HL-60 (cell line): ENCODE measurements around the gene COL4A2.

ENCODE experiments used
- DNase-seq, 2 experiments: peaks; one replicate each; pipeline ENCODE4 v3.0.0-alpha.2; 2010 to 2020; ENCODE audit warnings: low read depth in 1 of 2, low spot score in 1 of 2
- H3K27ac ChIP-seq: fragments of 250-450 bp; sonication (Bioruptor Pico); replicated peaks from 2 replicates; pipeline ENCODE4 v1.5.1; 2020; ENCODE audit warnings: mild to moderate bottlenecking, moderate library complexity
- H3K27me3 ChIP-seq: fragments of 250-450 bp; sonication (Bioruptor Pico); 2 replicates; pipeline ENCODE4 v1.5.1; 2021; ENCODE audit warnings: mild to moderate bottlenecking, moderate library complexity; ENCODE audit not compliant: insufficient read depth, poor library complexity, severe bottlenecking
- H3K4me3 ChIP-seq: replicated peaks from 2 replicates; pipeline ENCODE4 v1.5.1; 2011; ENCODE audit warnings: mild to moderate bottlenecking, control low read depth, low read length; ENCODE audit not compliant: insufficient read depth
- GABPA ChIP-seq: IDR thresholded peaks from 2 replicates; pipeline ENCODE4 v1.6.1; 2012; ENCODE audit warnings: low read depth
- POLR2AphosphoS5 ChIP-seq: IDR thresholded peaks from 2 replicates; pipeline ENCODE4 v1.6.1; 2012; ENCODE audit warnings: low read depth
- SPI1 ChIP-seq: IDR thresholded peaks from 2 replicates; pipeline ENCODE4 v1.6.1; 2012; ENCODE audit warnings: low read depth, mild to moderate bottlenecking, borderline replicate concordance
- TF ChIP-seq, protein P1 (sequence below): IDR thresholded peaks from one replicate; pipeline ENCODE4 v1.5.1; 2011; ENCODE audit warnings: low read length, control low read depth, inconsistent platforms; ENCODE audit not compliant: insufficient read depth
- TF ChIP-seq, protein P2 (sequence below): IDR thresholded peaks from 2 replicates; pipeline ENCODE4 v1.6.1; 2012; ENCODE audit warnings: low read depth; ENCODE audit not compliant: insufficient replicate concordance

The COL4A2 gene

DNA sequence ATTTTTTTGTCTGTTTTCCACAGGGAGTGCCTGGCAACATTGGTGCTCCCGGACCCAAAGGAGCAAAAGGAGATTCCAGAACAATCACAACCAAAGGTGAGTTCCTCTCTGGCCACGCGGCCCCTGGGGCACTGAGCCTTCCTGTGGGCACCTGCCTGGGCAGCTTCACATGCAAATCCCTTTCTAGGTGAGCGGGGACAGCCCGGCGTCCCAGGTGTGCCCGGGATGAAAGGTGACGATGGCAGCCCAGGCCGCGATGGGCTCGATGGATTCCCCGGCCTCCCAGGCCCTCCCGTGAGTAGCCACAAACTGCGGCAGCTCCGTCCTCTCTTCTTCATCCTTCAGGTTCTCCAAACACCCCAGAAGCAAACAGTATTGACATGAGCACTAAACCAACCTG lies 155.0 kb downstream of the COL4A2 start:
- no peaks in the 10 kb centered on the region for H3K27me3 ChIP-seq
- no peak for DNase-seq
- H3K4me3 ChIP-seq: no peak overlapping the region
- no peak overlapping the region for H3K27ac ChIP-seq
- no peak for TF ChIP-seq POLR2AphosphoS5
- TF ChIP-seq, protein P1, sequence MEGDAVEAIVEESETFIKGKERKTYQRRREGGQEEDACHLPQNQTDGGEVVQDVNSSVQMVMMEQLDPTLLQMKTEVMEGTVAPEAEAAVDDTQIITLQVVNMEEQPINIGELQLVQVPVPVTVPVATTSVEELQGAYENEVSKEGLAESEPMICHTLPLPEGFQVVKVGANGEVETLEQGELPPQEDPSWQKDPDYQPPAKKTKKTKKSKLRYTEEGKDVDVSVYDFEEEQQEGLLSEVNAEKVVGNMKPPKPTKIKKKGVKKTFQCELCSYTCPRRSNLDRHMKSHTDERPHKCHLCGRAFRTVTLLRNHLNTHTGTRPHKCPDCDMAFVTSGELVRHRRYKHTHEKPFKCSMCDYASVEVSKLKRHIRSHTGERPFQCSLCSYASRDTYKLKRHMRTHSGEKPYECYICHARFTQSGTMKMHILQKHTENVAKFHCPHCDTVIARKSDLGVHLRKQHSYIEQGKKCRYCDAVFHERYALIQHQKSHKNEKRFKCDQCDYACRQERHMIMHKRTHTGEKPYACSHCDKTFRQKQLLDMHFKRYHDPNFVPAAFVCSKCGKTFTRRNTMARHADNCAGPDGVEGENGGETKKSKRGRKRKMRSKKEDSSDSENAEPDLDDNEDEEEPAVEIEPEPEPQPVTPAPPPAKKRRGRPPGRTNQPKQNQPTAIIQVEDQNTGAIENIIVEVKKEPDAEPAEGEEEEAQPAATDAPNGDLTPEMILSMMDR: no peak
- no peak for TF ChIP-seq SPI1
- TF ChIP-seq GABPA: no peak
- TF ChIP-seq, protein P2, sequence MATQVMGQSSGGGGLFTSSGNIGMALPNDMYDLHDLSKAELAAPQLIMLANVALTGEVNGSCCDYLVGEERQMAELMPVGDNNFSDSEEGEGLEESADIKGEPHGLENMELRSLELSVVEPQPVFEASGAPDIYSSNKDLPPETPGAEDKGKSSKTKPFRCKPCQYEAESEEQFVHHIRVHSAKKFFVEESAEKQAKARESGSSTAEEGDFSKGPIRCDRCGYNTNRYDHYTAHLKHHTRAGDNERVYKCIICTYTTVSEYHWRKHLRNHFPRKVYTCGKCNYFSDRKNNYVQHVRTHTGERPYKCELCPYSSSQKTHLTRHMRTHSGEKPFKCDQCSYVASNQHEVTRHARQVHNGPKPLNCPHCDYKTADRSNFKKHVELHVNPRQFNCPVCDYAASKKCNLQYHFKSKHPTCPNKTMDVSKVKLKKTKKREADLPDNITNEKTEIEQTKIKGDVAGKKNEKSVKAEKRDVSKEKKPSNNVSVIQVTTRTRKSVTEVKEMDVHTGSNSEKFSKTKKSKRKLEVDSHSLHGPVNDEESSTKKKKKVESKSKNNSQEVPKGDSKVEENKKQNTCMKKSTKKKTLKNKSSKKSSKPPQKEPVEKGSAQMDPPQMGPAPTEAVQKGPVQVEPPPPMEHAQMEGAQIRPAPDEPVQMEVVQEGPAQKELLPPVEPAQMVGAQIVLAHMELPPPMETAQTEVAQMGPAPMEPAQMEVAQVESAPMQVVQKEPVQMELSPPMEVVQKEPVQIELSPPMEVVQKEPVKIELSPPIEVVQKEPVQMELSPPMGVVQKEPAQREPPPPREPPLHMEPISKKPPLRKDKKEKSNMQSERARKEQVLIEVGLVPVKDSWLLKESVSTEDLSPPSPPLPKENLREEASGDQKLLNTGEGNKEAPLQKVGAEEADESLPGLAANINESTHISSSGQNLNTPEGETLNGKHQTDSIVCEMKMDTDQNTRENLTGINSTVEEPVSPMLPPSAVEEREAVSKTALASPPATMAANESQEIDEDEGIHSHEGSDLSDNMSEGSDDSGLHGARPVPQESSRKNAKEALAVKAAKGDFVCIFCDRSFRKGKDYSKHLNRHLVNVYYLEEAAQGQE: no peak

DNA sequence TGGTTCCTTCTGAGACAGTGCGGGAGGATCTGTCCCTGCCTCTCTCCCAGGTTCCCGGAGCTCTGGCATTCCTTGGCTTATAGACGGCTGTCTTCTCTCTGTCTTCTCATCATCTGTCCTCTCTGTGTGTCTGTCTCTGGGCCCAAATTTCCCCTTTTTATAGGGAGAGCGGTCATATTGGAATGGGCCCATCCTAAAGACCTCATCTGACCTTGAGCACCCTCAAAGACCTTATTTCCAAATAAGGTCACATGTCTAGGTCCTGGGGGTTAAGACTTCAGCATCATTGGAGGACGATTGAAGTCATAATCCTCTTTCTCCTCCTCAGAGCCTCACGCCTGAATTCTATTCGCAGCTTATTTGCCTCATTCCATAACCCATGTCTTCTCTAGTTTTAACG lies 156.1 kb downstream of the COL4A2 start:
- DNase-seq: no peak
- TF ChIP-seq, protein P1: no peak
- TF ChIP-seq, protein P2: no peak
- TF ChIP-seq GABPA (no peak), POLR2AphosphoS5 (no peak), SPI1 (no peak)

DNA sequence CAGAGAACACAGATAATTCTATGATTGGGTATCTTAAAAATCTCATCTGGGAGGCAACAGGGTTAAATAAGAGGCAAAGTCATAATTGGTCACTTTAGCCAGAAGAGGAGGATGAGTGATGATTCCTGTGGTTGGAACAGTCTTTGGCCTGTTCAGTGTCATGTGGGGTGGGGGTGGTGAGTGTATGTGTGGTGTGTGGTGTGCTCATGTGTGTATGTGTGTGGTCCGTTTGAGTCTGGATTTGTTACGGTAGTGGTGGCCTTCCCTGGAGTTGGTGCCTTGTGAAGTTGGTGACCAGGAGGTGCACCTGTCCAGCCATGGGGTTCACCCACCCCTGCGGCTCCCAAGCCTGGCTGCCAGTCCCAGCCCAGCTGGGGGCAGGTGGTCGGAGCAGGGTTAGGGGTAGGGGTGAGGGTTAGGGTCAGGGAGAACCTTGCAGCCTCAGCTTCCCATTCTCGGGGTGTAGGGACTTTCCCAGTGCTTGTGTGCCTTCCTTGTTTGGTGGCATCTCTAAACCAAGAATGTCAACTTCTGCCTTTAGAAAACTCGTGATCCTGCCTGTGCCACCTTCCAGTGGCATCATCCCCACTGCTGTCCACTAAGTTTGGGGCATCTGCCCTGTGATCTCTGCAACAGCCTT lies 156.9 kb downstream of the COL4A2 start:
- no peak overlapping the region for H3K4me3 ChIP-seq
- no peaks in the 10 kb centered on the region for H3K27me3 ChIP-seq
- TF ChIP-seq SPI1 (no peak), POLR2AphosphoS5 (no peak), GABPA (no peak)
- TF ChIP-seq, protein P1: no peak
- TF ChIP-seq, protein P2: no peak
- no peak overlapping the region for H3K27ac ChIP-seq
- DNase-seq: no peak

More for the DNA sequence above, 156.1 kb downstream of the COL4A2 start:
- Histone ChIP-seq H3K27ac (no peak overlapping the region), H3K27me3 (no peaks in the 10 kb centered on the region), H3K4me3 (no peak overlapping the region)
